ENCODE measurements around the gene TMEM240.
"Not testable (repeated sequence)": the region's sequence is repeated elsewhere in the genome, so short reads cannot be mapped to it uniquely, and the experiment has no call there.

TMEM240 gene

GRCh38 chr1:1539310-1540089, 924 bp downstream of the TMEM240 start:
- DNase-seq: peak; percentile 30

- DNase-seq: no peak
Measured at GRCh38 chr1:1538989-1539309, 1.5 kb downstream of the TMEM240 start.

GRCh38 chr1:1538334-1538733, 2.1 kb downstream of the TMEM240 start:
- DNase-seq: no peak

- DNase-seq: no peak
Measured at GRCh38 chr1:1537626-1538250, 2.7 kb downstream of the TMEM240 start.

- DNase-seq: no peak
Measured at GRCh38 chr1:1536938-1537546, 3.4 kb downstream of the TMEM240 start.

GRCh38 chr1:1536019-1536937, 4.1 kb downstream of the TMEM240 start:
- no peak for DNase-seq

GRCh38 chr1:1535201-1536018, 5.0 kb downstream of the TMEM240 start:
- DNase-seq: no peak

GRCh38 chr1:1534401-1535154, 5.8 kb downstream of the TMEM240 start:
- no peak for DNase-seq

- DNase-seq: not testable (repeated sequence)
Measured at GRCh38 chr1:1533894-1534291, 6.5 kb downstream of the TMEM240 start.

- not testable (repeated sequence) for DNase-seq
Measured at GRCh38 chr1:1533176-1533893, 7.1 kb downstream of the TMEM240 start.

- DNase-seq: no peak
Measured at GRCh38 chr1:1531947-1532346, 8.5 kb downstream of the TMEM240 start.

GRCh38 chr1:1529936-1530335, 10.5 kb downstream of the TMEM240 start:
- no peak for DNase-seq

- no peak for DNase-seq
Measured at GRCh38 chr1:1529321-1529720, 11.1 kb downstream of the TMEM240 start.

- DNase-seq: no peak
Measured at GRCh38 chr1:1528301-1529267, 11.8 kb downstream of the TMEM240 start.

- DNase-seq: no peak
Measured at GRCh38 chr1:1527092-1527816, 13.2 kb downstream of the TMEM240 start.

- DNase-seq: not testable (repeated sequence)
Measured at GRCh38 chr1:1526476-1526875, 13.9 kb downstream of the TMEM240 start.

- not testable (repeated sequence) for DNase-seq
Measured at GRCh38 chr1:1524750-1525383, 15.6 kb downstream of the TMEM240 start.

- not testable (repeated sequence) for DNase-seq
Measured at GRCh38 chr1:1523651-1524050, 16.8 kb downstream of the TMEM240 start.

All from fibroblast of upper back skin (primary cell).